ENCODE measurements around the gene DDX6. TPM values are rescaled to one million over a fixed set of nuclear protein-coding genes. Genes with fewer than 3 reads are reported as not detected.
"Not testable (repeated sequence)": the region's sequence is repeated elsewhere in the genome, so short reads cannot be mapped to it uniquely, and the experiment has no call there.

DDX6 gene
- total RNA-seq, 1 experiment from 2014 or later: 151 TPM

DNA sequence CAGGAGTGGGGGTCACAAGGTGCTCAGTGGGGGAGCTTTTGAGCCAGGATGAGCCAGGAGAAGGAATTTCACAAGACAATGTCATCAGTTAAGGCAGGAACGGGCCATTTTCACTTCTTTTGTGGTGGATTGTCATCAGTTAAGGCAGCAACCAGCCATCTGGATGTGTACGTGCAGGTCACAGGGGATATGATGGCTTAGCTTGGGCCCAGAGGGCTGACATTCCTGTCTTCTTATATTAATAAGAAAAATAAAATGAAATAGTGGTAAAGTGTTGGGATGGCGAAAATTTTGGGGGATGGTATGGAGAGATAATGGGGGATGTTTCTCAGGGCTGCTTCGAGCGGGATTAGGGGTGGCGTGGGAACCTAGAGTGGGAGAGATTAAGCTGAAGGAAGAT lies 73.7 kb downstream of the DDX6 start:
- H3K9me3 Mint-ChIP-seq; ATAC-seq; DNase-seq (ENCODE audit: low spot score); H3K27me3 Mint-ChIP-seq (ENCODE audit: low read depth): not testable (repeated sequence)
- ChIA-PET POLR2A (interaction anchor here (0.7 to 1.0 kb wide), 2 partner anchors 20 to 293 kb away, joined by 3 read pairs; no protein-coding TSS in a partner anchor), CTCF (interaction anchor here (1.3 kb wide), 1 partner anchor 28 kb away, joined by 5 read pairs; no protein-coding TSS in a partner anchor)
- Mint-ChIP-seq H3K36me3 (peaks cover 22% of the 10 kb centered on the region), H3K27ac (peak overlapping the region; percentile 99), H3K4me1 (peaks cover 73% of the 10 kb centered on the region), H3K4me3 (peak overlapping the region; percentile 89)

- Mint-ChIP-seq H3K36me3 (peaks cover 25% of the 10 kb centered on the region), H3K4me1 (peaks cover 67% of the 10 kb centered on the region), H3K9me3 (no peaks in the 10 kb centered on the region), H3K27ac (peak overlapping the region; percentile 99), H3K4me3 (peak overlapping the region; percentile 89), H3K27me3 (ENCODE audit: low read depth) (no peaks in the 10 kb centered on the region)
- ChIA-PET CTCF (interaction anchor here (0.7 to 1.4 kb wide), 7 partner anchors 19 to 220 kb away, joined by 3 to 18 read pairs (median 3); no protein-coding TSS in a partner anchor), POLR2A (interaction anchor here (0.6 to 1.6 kb wide), 10 partner anchors 17 to 194 kb away, joined by 3 to 9 read pairs (median 4); partner anchors contain the start of gene DDX6)
- peak; percentile 59 for DNase-seq (ENCODE audit: low spot score)
- ATAC-seq: peak; percentile 83
- TF ChIP-seq NFYB (CRISPR knock-in tag; conservative IDR thresholded peaks at IDR 0.05; ENCODE audit: low read depth) (no peak), TEAD4 (CRISPR knock-in tag; IDR thresholded peaks at IDR 0.05) (no peak), ZNF416 (CRISPR knock-in tag; IDR thresholded peaks at IDR 0.05) (no peak), SP1 (CRISPR knock-in tag; conservative IDR thresholded peaks at IDR 0.05) (peak; percentile 55; the same call in 1 of the 2 replicates), ZNF281 (CRISPR knock-in tag; IDR thresholded peaks at IDR 0.05) (peak; percentile 62; the same call in 1 of the 2 replicates), ZBTB43 (CRISPR knock-in tag; IDR thresholded peaks at IDR 0.05) (no peak; the same call in 1 of the 2 replicates), NFE2L1 (CRISPR knock-in tag; IDR thresholded peaks at IDR 0.05) (peak; percentile 98), KAT7 (CRISPR knock-in tag; IDR thresholded peaks at IDR 0.05; ENCODE audit: borderline replicate concordance) (no peak), TEAD1 (CRISPR knock-in tag; IDR thresholded peaks at IDR 0.05) (peak; percentile 56; the same call in 1 of the 2 replicates), HMGA2 (CRISPR knock-in tag; IDR thresholded peaks at IDR 0.05) (no peak), ESRRA (CRISPR knock-in tag; IDR thresholded peaks at IDR 0.05; ENCODE audit: borderline replicate concordance) (no peak), FOXK1 (CRISPR knock-in tag; IDR thresholded peaks at IDR 0.05) (peak; percentile 77; the same call in 1 of the 2 replicates)
- TF ChIP-seq, protein P1, sequence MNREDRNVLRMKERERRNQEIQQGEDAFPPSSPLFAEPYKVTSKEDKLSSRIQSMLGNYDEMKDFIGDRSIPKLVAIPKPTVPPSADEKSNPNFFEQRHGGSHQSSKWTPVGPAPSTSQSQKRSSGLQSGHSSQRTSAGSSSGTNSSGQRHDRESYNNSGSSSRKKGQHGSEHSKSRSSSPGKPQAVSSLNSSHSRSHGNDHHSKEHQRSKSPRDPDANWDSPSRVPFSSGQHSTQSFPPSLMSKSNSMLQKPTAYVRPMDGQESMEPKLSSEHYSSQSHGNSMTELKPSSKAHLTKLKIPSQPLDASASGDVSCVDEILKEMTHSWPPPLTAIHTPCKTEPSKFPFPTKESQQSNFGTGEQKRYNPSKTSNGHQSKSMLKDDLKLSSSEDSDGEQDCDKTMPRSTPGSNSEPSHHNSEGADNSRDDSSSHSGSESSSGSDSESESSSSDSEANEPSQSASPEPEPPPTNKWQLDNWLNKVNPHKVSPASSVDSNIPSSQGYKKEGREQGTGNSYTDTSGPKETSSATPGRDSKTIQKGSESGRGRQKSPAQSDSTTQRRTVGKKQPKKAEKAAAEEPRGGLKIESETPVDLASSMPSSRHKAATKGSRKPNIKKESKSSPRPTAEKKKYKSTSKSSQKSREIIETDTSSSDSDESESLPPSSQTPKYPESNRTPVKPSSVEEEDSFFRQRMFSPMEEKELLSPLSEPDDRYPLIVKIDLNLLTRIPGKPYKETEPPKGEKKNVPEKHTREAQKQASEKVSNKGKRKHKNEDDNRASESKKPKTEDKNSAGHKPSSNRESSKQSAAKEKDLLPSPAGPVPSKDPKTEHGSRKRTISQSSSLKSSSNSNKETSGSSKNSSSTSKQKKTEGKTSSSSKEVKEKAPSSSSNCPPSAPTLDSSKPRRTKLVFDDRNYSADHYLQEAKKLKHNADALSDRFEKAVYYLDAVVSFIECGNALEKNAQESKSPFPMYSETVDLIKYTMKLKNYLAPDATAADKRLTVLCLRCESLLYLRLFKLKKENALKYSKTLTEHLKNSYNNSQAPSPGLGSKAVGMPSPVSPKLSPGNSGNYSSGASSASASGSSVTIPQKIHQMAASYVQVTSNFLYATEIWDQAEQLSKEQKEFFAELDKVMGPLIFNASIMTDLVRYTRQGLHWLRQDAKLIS (CRISPR knock-in tag; IDR thresholded peaks at IDR 0.05; ENCODE audit: borderline replicate concordance): peak; percentile 76; the same call in 1 of the 2 replicates
- TF ChIP-seq, protein P2, sequence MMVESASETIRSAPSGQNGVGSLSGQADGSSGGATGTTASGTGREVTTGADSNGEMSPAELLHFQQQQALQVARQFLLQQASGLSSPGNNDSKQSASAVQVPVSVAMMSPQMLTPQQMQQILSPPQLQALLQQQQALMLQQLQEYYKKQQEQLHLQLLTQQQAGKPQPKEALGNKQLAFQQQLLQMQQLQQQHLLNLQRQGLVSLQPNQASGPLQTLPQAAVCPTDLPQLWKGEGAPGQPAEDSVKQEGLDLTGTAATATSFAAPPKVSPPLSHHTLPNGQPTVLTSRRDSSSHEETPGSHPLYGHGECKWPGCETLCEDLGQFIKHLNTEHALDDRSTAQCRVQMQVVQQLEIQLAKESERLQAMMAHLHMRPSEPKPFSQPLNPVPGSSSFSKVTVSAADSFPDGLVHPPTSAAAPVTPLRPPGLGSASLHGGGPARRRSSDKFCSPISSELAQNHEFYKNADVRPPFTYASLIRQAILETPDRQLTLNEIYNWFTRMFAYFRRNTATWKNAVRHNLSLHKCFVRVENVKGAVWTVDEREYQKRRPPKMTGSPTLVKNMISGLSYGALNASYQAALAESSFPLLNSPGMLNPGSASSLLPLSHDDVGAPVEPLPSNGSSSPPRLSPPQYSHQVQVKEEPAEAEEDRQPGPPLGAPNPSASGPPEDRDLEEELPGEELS (CRISPR knock-in tag; IDR thresholded peaks at IDR 0.05): peak; percentile 83; the same call in 1 of the 2 replicates
- TF ChIP-seq, protein P3, sequence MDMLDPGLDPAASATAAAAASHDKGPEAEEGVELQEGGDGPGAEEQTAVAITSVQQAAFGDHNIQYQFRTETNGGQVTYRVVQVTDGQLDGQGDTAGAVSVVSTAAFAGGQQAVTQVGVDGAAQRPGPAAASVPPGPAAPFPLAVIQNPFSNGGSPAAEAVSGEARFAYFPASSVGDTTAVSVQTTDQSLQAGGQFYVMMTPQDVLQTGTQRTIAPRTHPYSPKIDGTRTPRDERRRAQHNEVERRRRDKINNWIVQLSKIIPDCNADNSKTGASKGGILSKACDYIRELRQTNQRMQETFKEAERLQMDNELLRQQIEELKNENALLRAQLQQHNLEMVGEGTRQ (CRISPR knock-in tag; IDR thresholded peaks at IDR 0.05): peak; percentile 34; the same call in 1 of the 2 replicates
- TF ChIP-seq, protein P4, sequence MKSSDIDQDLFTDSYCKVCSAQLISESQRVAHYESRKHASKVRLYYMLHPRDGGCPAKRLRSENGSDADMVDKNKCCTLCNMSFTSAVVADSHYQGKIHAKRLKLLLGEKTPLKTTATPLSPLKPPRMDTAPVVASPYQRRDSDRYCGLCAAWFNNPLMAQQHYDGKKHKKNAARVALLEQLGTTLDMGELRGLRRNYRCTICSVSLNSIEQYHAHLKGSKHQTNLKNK (CRISPR knock-in tag; IDR thresholded peaks at IDR 0.05): no peak
- TF ChIP-seq, protein P5, sequence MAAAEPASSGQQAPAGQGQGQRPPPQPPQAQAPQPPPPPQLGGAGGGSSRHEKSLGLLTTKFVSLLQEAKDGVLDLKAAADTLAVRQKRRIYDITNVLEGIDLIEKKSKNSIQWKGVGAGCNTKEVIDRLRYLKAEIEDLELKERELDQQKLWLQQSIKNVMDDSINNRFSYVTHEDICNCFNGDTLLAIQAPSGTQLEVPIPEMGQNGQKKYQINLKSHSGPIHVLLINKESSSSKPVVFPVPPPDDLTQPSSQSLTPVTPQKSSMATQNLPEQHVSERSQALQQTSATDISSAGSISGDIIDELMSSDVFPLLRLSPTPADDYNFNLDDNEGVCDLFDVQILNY (CRISPR knock-in tag; IDR thresholded peaks at IDR 0.05): 0 out of 2 replicates have a peak, but pooled peaks have one; percentile 39
- TF ChIP-seq, protein P6, sequence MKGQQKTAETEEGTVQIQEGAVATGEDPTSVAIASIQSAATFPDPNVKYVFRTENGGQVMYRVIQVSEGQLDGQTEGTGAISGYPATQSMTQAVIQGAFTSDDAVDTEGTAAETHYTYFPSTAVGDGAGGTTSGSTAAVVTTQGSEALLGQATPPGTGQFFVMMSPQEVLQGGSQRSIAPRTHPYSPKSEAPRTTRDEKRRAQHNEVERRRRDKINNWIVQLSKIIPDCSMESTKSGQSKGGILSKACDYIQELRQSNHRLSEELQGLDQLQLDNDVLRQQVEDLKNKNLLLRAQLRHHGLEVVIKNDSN (CRISPR knock-in tag; IDR thresholded peaks at IDR 0.05): no peak; the same call in 1 of the 2 replicates
Observed at GRCh38 chr11:118715837-118716260, 75.1 kb downstream of the DDX6 start.
